ENCODE results near the gene GNA12.
A peak's percentile ranks its signal among the peaks of the same experiment; 100 is the strongest.
"Not testable (repeated sequence)": the region's sequence is repeated elsewhere in the genome, so short reads cannot be mapped to it uniquely, and the experiment has no call there.

GNA12 gene

GRCh38 chr7:2680792-2681490 lies 163.2 kb downstream of the GNA12 start:
- DNase-seq (ENCODE audit: low read depth in 1 of 2, low spot score in 1 of 2): peak; percentile 53 to 68
- Histone ChIP-seq H3K27me3 (ENCODE audit: insufficient read depth, poor library complexity, severe bottlenecking) (no peaks in the 10 kb centered on the region), H3K4me3 (replicated peaks; ENCODE audit: insufficient read depth, low read length) (no peak overlapping the region), H3K27ac (replicated peaks) (no peak overlapping the region)
- TF ChIP-seq CTCF (IDR thresholded peaks at IDR 0.05; ENCODE audit: insufficient read depth, low read length) (no peak), GABPA (IDR thresholded peaks at IDR 0.05; ENCODE audit: low read depth) (no peak), REST (IDR thresholded peaks at IDR 0.05; ENCODE audit: insufficient replicate concordance, low read depth) (no peak), SPI1 (IDR thresholded peaks at IDR 0.05; ENCODE audit: borderline replicate concordance, low read depth) (no peak), POLR2AphosphoS5 (IDR thresholded peaks at IDR 0.05; ENCODE audit: low read depth) (no peak)

GRCh38 chr7:2680256-2680655 lies 163.9 kb downstream of the GNA12 start:
- H3K4me3 ChIP-seq (replicated peaks; ENCODE audit: insufficient read depth, low read length): no peak overlapping the region
- no peaks in the 10 kb centered on the region for H3K27me3 ChIP-seq (ENCODE audit: insufficient read depth, poor library complexity, severe bottlenecking)
- TF ChIP-seq SPI1 (IDR thresholded peaks at IDR 0.05; ENCODE audit: borderline replicate concordance, low read depth): no peak
- TF ChIP-seq REST (IDR thresholded peaks at IDR 0.05; ENCODE audit: insufficient replicate concordance, low read depth): no peak
- TF ChIP-seq GABPA (IDR thresholded peaks at IDR 0.05; ENCODE audit: low read depth): no peak
- TF ChIP-seq CTCF (IDR thresholded peaks at IDR 0.05; ENCODE audit: insufficient read depth, low read length): no peak
- no peak for TF ChIP-seq POLR2AphosphoS5 (IDR thresholded peaks at IDR 0.05; ENCODE audit: low read depth)
- DNase-seq (ENCODE audit: low read depth in 1 of 2, low spot score in 1 of 2): no peak
- H3K27ac ChIP-seq (replicated peaks): no peak overlapping the region

- DNase-seq (ENCODE audit: low read depth in 1 of 2, low spot score in 1 of 2); H3K27ac ChIP-seq (replicated peaks); H3K27me3 ChIP-seq (ENCODE audit: insufficient read depth, poor library complexity, severe bottlenecking); H3K4me3 ChIP-seq (replicated peaks; ENCODE audit: insufficient read depth, low read length): not testable (repeated sequence)
Observed at GRCh38 chr7:2679135-2680127, 164.7 kb downstream of the GNA12 start.

- not testable (repeated sequence) for DNase-seq (ENCODE audit: low read depth in 1 of 2, low spot score in 1 of 2); H3K4me3 ChIP-seq (replicated peaks; ENCODE audit: insufficient read depth, low read length); H3K27ac ChIP-seq (replicated peaks); H3K27me3 ChIP-seq (ENCODE audit: insufficient read depth, poor library complexity, severe bottlenecking)
Observed at GRCh38 chr7:2678454-2678853, 165.7 kb downstream of the GNA12 start.

All from HL-60 (cell line).